ENCODE measurements around the gene ARHGDIA. TPM values are rescaled to one million over a fixed set of nuclear protein-coding genes. Genes with fewer than 3 reads are reported as not detected.

ARHGDIA gene
- total RNA-seq, 2 experiments from 2014 or later, result 355 to 389 TPM

- intact Hi-C loops (cut with micrococcal nuclease), result loop anchor here (1.0 to 5.0 kb wide), 6 partner anchors 11 to 587 kb away; partner anchors contain the start of genes ACTG1, MAFG, NARF and P4HB
- CTCF ChIA-PET, result interaction anchor here (1.2 to 1.5 kb wide), 2 partner anchors 53 to 252 kb away, joined by 4 to 5 read pairs; no protein-coding TSS in a partner anchor
- peaks cover 48% of the 10 kb centered on the region for H3K4me1 Mint-ChIP-seq (ENCODE audit: low read depth)
- no peaks in the 10 kb centered on the region for H3K9me3 Mint-ChIP-seq
- H3K4me3 Mint-ChIP-seq, result peak overlapping the region; percentile 83
- H3K27me3 Mint-ChIP-seq (ENCODE audit: low read depth), result no peaks in the 10 kb centered on the region
- peaks cover 26% of the 10 kb centered on the region for H3K36me3 Mint-ChIP-seq (ENCODE audit: low read depth)
- H3K27ac Mint-ChIP-seq, result peak overlapping the region; percentile 94
- DNase-seq, result peak; percentile 96
Observed at GRCh38 chr17:81871387-81872230, 472 bp upstream of the ARHGDIA start.

- Mint-ChIP-seq H3K27me3 (ENCODE audit: low read depth) (no peaks in the 10 kb centered on the region), H3K9me3 (no peaks in the 10 kb centered on the region), H3K27ac (peak overlapping the region; percentile 88), H3K4me3 (peak overlapping the region; percentile 88), H3K4me1 (ENCODE audit: low read depth) (peaks cover 52% of the 10 kb centered on the region), H3K36me3 (ENCODE audit: low read depth) (peaks cover 29% of the 10 kb centered on the region)
- intact Hi-C loops (cut with micrococcal nuclease), result loop anchor here (2.0 to 5.0 kb wide), 4 partner anchors 40 to 358 kb away; partner anchors contain the start of genes ACTG1, MAFG, PCYT2 and SLC25A10
- CTCF ChIA-PET, result interaction anchor here (1.0 to 1.5 kb wide), 6 partner anchors 9 to 68 kb away, joined by 3 to 5 read pairs (median 4); partner anchors contain the start of genes ALYREF, MAFG and P4HB
- peak; percentile 59 for DNase-seq
Observed at GRCh38 chr17:81870131-81870980, 781 bp downstream of the ARHGDIA start.

- no peaks in the 10 kb centered on the region for H3K27me3 Mint-ChIP-seq (ENCODE audit: low read depth)
- peaks cover 31% of the 10 kb centered on the region for H3K36me3 Mint-ChIP-seq (ENCODE audit: low read depth)
- intact Hi-C loops (cut with micrococcal nuclease), result loop anchor here (2.0 to 5.0 kb wide), 4 partner anchors 41 to 357 kb away; partner anchors contain the start of genes ACTG1, MAFG, PCYT2 and SLC25A10
- peak overlapping the region; percentile 88 for H3K27ac Mint-ChIP-seq
- CTCF ChIA-PET, result interaction anchor here (0.5 to 1.5 kb wide), 10 partner anchors 8 to 350 kb away, joined by 3 to 5 read pairs (median 4); partner anchors contain the start of genes ALYREF, MAFG and P4HB
- H3K9me3 Mint-ChIP-seq, result no peaks in the 10 kb centered on the region
- peak; percentile 41 for DNase-seq
- H3K4me3 Mint-ChIP-seq, result peak overlapping the region; percentile 88
- H3K4me1 Mint-ChIP-seq (ENCODE audit: low read depth), result peaks cover 50% of the 10 kb centered on the region
Observed at GRCh38 chr17:81869221-81870130, 1.7 kb downstream of the ARHGDIA start.

- Mint-ChIP-seq H3K36me3 (ENCODE audit: low read depth) (peaks cover 31% of the 10 kb centered on the region), H3K4me3 (peak overlapping the region; percentile 88), H3K27ac (peak overlapping the region; percentile 53), H3K9me3 (no peaks in the 10 kb centered on the region), H3K27me3 (ENCODE audit: low read depth) (no peaks in the 10 kb centered on the region), H3K4me1 (ENCODE audit: low read depth) (peaks cover 46% of the 10 kb centered on the region)
- CTCF ChIA-PET, result interaction anchor here (0.9 to 1.4 kb wide), 3 partner anchors 23 to 158 kb away, joined by 3 to 4 read pairs (median 4); no protein-coding TSS in a partner anchor
- intact Hi-C loops (cut with micrococcal nuclease), result no loop called here
- DNase-seq, result no peak
Observed at GRCh38 chr17:81868674-81869220, 2.4 kb downstream of the ARHGDIA start.

GRCh38 chr17:81867991-81868673, 3.0 kb downstream of the ARHGDIA start:
- DNase-seq, result no peak
- H3K36me3 Mint-ChIP-seq (ENCODE audit: low read depth), result peaks cover 37% of the 10 kb centered on the region
- CTCF ChIA-PET, result no interaction called here
- intact Hi-C loops (cut with micrococcal nuclease), result no loop called here
- H3K4me1 Mint-ChIP-seq (ENCODE audit: low read depth), result peaks cover 47% of the 10 kb centered on the region
- H3K4me3 Mint-ChIP-seq, result peak overlapping the region; percentile 36
- no peaks in the 10 kb centered on the region for H3K9me3 Mint-ChIP-seq
- no peaks in the 10 kb centered on the region for H3K27me3 Mint-ChIP-seq (ENCODE audit: low read depth)
- no peak overlapping the region for H3K27ac Mint-ChIP-seq

- CTCF ChIA-PET, result no interaction called here
- Mint-ChIP-seq H3K4me1 (ENCODE audit: low read depth) (peaks cover 48% of the 10 kb centered on the region), H3K27ac (peak overlapping the region; percentile 83), H3K9me3 (no peaks in the 10 kb centered on the region), H3K36me3 (ENCODE audit: low read depth) (peaks cover 39% of the 10 kb centered on the region), H3K27me3 (ENCODE audit: low read depth) (no peaks in the 10 kb centered on the region), H3K4me3 (peak overlapping the region; percentile 27)
- intact Hi-C loops (cut with micrococcal nuclease), result no loop called here
- DNase-seq, result peak; percentile 25
Observed at GRCh38 chr17:81867170-81867990, 3.8 kb downstream of the ARHGDIA start.

GRCh38 chr17:81866440-81867169, 4.5 kb downstream of the ARHGDIA start:
- intact Hi-C loops (cut with micrococcal nuclease), result no loop called here

GRCh38 chr17:81865733-81866439, 5.3 kb downstream of the ARHGDIA start:
- CTCF ChIA-PET, result interaction anchor here (0.5 to 1.4 kb wide), 2 partner anchors 19 to 355 kb away, joined by 3 read pairs; no protein-coding TSS in a partner anchor
- intact Hi-C loops (cut with micrococcal nuclease), result no loop called here
- H3K4me1 Mint-ChIP-seq (ENCODE audit: low read depth), result peaks cover 47% of the 10 kb centered on the region
- peaks cover 37% of the 10 kb centered on the region for H3K36me3 Mint-ChIP-seq (ENCODE audit: low read depth)
- H3K27me3 Mint-ChIP-seq (ENCODE audit: low read depth), result no peaks in the 10 kb centered on the region
- no peak overlapping the region for H3K4me3 Mint-ChIP-seq
- no peaks in the 10 kb centered on the region for H3K9me3 Mint-ChIP-seq
- DNase-seq, result no peak
- peak overlapping the region; percentile 83 for H3K27ac Mint-ChIP-seq

More at GRCh38 chr17:81866440-81867169, 4.5 kb downstream of the ARHGDIA start:
- CTCF ChIA-PET, result interaction anchor here (0.5 to 1.4 kb wide), 3 partner anchors 19 to 354 kb away, joined by 3 read pairs; no protein-coding TSS in a partner anchor
- no peak for DNase-seq
- H3K4me3 Mint-ChIP-seq, result peak overlapping the region; percentile 27
- no peaks in the 10 kb centered on the region for H3K27me3 Mint-ChIP-seq (ENCODE audit: low read depth)
- H3K4me1 Mint-ChIP-seq (ENCODE audit: low read depth), result peaks cover 47% of the 10 kb centered on the region
- peak overlapping the region; percentile 83 for H3K27ac Mint-ChIP-seq
- peaks cover 34% of the 10 kb centered on the region for H3K36me3 Mint-ChIP-seq (ENCODE audit: low read depth)
- H3K9me3 Mint-ChIP-seq, result no peaks in the 10 kb centered on the region

GRCh38 chr17:81865358-81865732, 5.8 kb downstream of the ARHGDIA start:
- peaks cover 47% of the 10 kb centered on the region for H3K4me1 Mint-ChIP-seq (ENCODE audit: low read depth)
- DNase-seq, result no peak
- H3K9me3 Mint-ChIP-seq, result no peaks in the 10 kb centered on the region
- H3K4me3 Mint-ChIP-seq, result no peak overlapping the region
- no peaks in the 10 kb centered on the region for H3K27me3 Mint-ChIP-seq (ENCODE audit: low read depth)
- H3K27ac Mint-ChIP-seq, result no peak overlapping the region
- intact Hi-C loops (cut with micrococcal nuclease), result no loop called here
- peaks cover 37% of the 10 kb centered on the region for H3K36me3 Mint-ChIP-seq (ENCODE audit: low read depth)
- CTCF ChIA-PET, result interaction anchor here (1.4 kb wide), 1 partner anchor 20 kb away, joined by 3 read pairs; no protein-coding TSS in a partner anchor

Measured in activated naive CD4-positive, alpha-beta T cell treated with anti-CD3 and anti-CD28 coated beads for 36 hours (primary cell).